ENCODE data around the gene TRAPPC12.

TRAPPC12 gene

DNA sequence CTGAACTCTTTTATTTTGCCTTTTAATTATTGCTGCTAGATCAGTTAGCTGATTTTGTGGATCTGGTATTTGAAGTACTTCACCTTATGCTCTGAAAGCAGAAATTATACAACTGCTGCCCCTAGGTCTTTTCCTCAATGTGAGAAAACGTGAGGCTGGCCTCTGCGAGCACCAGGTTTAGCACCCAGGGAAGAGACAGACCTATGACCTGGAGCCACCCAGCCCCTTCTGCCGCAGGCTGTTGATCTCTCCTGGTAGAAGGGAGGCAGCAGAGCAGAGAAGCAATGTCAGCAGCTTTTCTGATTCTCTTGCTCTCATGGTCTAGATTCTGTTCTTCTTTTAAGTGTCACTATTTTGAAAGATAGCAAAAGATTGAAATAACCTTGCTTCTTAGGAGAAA is 19.9 kb downstream of the TRAPPC12 start:
- no peak overlapping the region for H3K4me2 ChIP-seq (ENCODE audit: low read length)

GRCh38 chr2:3399829-3400228 is 20.3 kb downstream of the TRAPPC12 start:
- peaks cover 17% of the 10 kb centered on the region; the same call in 1 of the 2 replicates for H3K9me3 ChIP-seq (ENCODE audit: control insufficient read depth, insufficient read depth, low read length)
- peaks cover 15% of the 10 kb centered on the region for H3K4me1 ChIP-seq (ENCODE audit: control insufficient read depth, low read length)
- TF ChIP-seq CTCF (IDR thresholded peaks at IDR 0.05; ENCODE audit: low read depth, low read length, poor library complexity, severe bottlenecking): no peak
- TF ChIP-seq EZH2phosphoT487 (IDR thresholded peaks at IDR 0.05; ENCODE audit: borderline replicate concordance, low read length): no peak
- H3K4me2 ChIP-seq (ENCODE audit: low read length): no peak overlapping the region
- no peaks in the 10 kb centered on the region for H3K9me2 ChIP-seq (replicated peaks; ENCODE audit: control insufficient read depth, low read length)
- no peaks in the 10 kb centered on the region for H3F3A ChIP-seq (ENCODE audit: control insufficient read depth, insufficient read depth)
- H4K20me1 ChIP-seq (ENCODE audit: control insufficient read depth, insufficient read depth, low read depth, low read length): no peaks in the 10 kb centered on the region
- H3K27ac ChIP-seq (ENCODE audit: low read depth, low read length): no peak overlapping the region
- no peaks in the 10 kb centered on the region for H3K27me3 ChIP-seq (ENCODE audit: control insufficient read depth, low read length)
- no peak overlapping the region for H3K4me3 ChIP-seq (ENCODE audit: low read length)
- peaks cover 67% of the 10 kb centered on the region for H3K36me3 ChIP-seq (ENCODE audit: control insufficient read depth, low read length)
- H3K79me2 ChIP-seq (ENCODE audit: control insufficient read depth, low read length): peaks cover 44% of the 10 kb centered on the region

More for the DNA sequence above, 19.9 kb downstream of the TRAPPC12 start:
- Histone ChIP-seq H4K20me1 (ENCODE audit: control insufficient read depth, insufficient read depth, low read depth, low read length) (no peaks in the 10 kb centered on the region), H3K4me3 (ENCODE audit: low read length) (no peak overlapping the region), H3K4me1 (ENCODE audit: control insufficient read depth, low read length) (peaks cover 15% of the 10 kb centered on the region), H3K9me2 (replicated peaks; ENCODE audit: control insufficient read depth, low read length) (no peaks in the 10 kb centered on the region), H3K27me3 (ENCODE audit: control insufficient read depth, low read length) (no peaks in the 10 kb centered on the region), H3F3A (ENCODE audit: control insufficient read depth, insufficient read depth) (no peaks in the 10 kb centered on the region; the same call in 1 of the 2 replicates), H3K36me3 (ENCODE audit: control insufficient read depth, low read length) (peaks cover 72% of the 10 kb centered on the region), H3K9me3 (ENCODE audit: control insufficient read depth, insufficient read depth, low read length) (peaks cover 19% of the 10 kb centered on the region; the same call in 1 of the 2 replicates), H3K79me2 (ENCODE audit: control insufficient read depth, low read length) (peaks cover 42% of the 10 kb centered on the region), H3K27ac (ENCODE audit: low read depth, low read length) (no peak overlapping the region)
- TF ChIP-seq CTCF (IDR thresholded peaks at IDR 0.05; ENCODE audit: low read depth, low read length, poor library complexity, severe bottlenecking): no peak
- TF ChIP-seq EZH2phosphoT487 (IDR thresholded peaks at IDR 0.05; ENCODE audit: borderline replicate concordance, low read length): no peak

- Histone ChIP-seq H3K36me3 (ENCODE audit: control insufficient read depth, low read length) (peaks cover 53% of the 10 kb centered on the region), H4K20me1 (ENCODE audit: control insufficient read depth, insufficient read depth, low read depth, low read length) (no peaks in the 10 kb centered on the region), H3K27me3 (ENCODE audit: control insufficient read depth, low read length) (no peaks in the 10 kb centered on the region), H3K4me2 (ENCODE audit: low read length) (peak overlapping the region; percentile 12), H3K27ac (ENCODE audit: low read depth, low read length) (peak overlapping the region; percentile 9; the same call in 1 of the 2 replicates), H3K79me2 (ENCODE audit: control insufficient read depth, low read length) (peaks cover 11% of the 10 kb centered on the region), H3K9me3 (ENCODE audit: control insufficient read depth, insufficient read depth, low read length) (no peaks in the 10 kb centered on the region), H3K4me1 (ENCODE audit: control insufficient read depth, low read length) (peaks cover 15% of the 10 kb centered on the region), H3K9me2 (replicated peaks; ENCODE audit: control insufficient read depth, low read length) (no peaks in the 10 kb centered on the region), H3F3A (ENCODE audit: control insufficient read depth, insufficient read depth) (no peaks in the 10 kb centered on the region), H3K4me3 (ENCODE audit: low read length) (no peak overlapping the region)
- TF ChIP-seq EZH2phosphoT487 (IDR thresholded peaks at IDR 0.05; ENCODE audit: borderline replicate concordance, low read length): no peak
- TF ChIP-seq CTCF (IDR thresholded peaks at IDR 0.05; ENCODE audit: low read depth, low read length, poor library complexity, severe bottlenecking): no peak
Observed at GRCh38 chr2:3403587-3404334, 24.3 kb downstream of the TRAPPC12 start.
